Smooth muscle cell of bladder (primary cell): ENCODE results near the gene GPRASP2. TPM values are rescaled to one million over a fixed set of nuclear protein-coding genes. Genes with fewer than 3 reads are reported as not detected.

Experiments used
- total RNA-seq: library from RNA; depleted of rRNA; stranded (reverse); fragments of >200 nt; gene quantifications from 2 replicates; pipeline ENCODE4 v1.2.3, GENCODE V29; 2014

GPRASP2 gene
- 13.8 and 16.0 TPM in 2 replicates for total RNA-seq

DNA sequence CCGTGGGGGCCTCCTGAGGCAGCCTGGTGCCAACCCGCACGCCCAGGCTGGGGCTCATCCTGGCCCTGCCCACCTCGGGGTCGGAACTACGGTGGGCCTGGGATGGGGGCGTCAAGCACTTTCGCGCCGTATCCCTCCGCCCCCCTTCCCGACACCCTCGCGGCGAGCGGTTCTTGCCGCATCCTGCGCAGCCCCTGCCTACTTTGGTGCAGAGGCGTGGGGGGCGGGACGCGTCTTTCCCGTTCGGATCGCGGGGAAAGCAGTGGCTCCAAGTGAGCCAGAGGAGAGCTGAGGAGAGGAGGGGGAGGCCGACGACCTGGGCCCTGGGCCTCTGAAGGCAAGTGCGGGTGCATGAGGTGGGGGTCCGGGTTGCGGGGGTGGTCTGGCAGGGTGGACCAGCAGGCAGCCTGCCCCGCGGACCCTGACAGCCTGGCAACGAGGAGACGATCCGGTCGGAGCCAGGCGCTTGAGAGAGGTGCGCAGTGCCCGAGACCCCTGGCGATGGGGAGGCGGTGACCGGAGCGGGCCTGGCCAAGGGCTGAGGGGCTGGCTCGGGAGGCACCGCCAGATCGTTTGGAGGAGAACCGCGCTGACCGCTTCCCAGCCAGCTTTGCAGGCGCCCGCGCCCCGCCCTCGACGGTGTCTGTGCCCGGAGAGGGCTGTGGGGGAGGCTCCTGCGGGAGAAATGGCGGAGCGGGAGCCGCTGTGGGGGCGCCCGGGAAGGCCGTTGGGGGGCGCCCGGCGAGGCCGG is at the start of gene GPRASP2:
Gene GPRASP2 (plus strand): TSS at position 233 of the 751 bp plus-strand sequence. CDS start 2,422 bp downstream, outside the sequence.

DNA sequence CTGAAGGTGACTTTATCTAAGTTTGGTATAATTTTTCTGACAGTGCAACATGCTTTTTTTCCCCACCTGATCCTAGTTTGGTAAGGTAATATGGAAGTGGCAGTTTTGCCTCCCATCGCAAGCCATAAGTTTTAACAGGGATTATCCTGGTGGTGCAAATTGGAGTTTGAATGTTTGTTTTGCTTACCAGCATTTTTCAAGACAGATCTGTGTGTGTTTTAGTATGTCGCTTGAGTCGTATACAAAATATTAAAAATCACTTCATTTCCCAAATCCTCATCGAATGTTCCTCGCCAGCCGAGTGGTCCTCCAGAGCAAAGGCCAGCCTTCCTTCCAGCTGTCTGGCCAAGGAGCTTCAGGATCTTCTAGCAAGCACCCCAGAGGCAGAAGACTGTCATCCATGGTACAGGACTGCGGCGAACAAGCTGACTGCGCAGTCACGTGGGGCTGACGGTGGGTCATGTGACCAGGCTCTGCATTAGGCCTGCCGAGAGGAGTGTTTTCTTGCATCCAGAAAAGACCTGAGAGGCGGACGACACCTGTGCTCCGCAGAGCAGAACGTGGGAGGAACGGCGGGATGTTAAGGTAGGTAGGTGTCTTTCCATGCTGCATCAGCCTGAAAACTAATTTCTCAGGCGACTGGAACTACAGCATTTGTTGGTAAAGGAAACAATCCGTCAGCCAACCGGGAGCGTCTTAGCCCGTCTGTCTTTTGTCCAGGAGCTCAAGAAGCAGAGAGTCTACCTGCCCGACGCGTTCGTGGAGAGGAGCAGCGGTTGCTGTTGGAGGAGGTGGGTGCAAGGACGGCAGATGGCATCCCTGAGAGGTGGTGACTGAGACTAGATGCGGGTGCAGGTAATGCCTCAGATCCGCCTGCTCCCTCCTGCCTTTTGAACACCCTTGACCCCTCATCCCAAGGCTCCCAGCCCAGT is 8.3 kb downstream of the GPRASP2 start, which contains the start of gene GPRASP3:
Gene GPRASP3 (plus strand): TSS at position 507 of the 932 bp plus-strand sequence. CDS start 28,253 bp downstream, outside the sequence.

Other genes with a start within 250 kb of the GPRASP2 start
- gene TCP11X2, start 240.6 kb upstream of the GPRASP2 start, total RNA-seq = not detected in 2 replicates
- 0.85 and 0.92 TPM in 2 replicates for gene TMSB15A, start 195.7 kb upstream of the GPRASP2 start, total RNA-seq
- gene ARMCX5, start 112.9 kb upstream of the GPRASP2 start, total RNA-seq = 17.9 and 18.0 TPM in 2 replicates
- 4.0 and 8.9 TPM in 2 replicates for gene GPRASP1, start 61.0 kb upstream of the GPRASP2 start, total RNA-seq
- 3.7 and 5.0 TPM in 2 replicates for gene GPRASP3, start 8.3 kb downstream of the GPRASP2 start, total RNA-seq
- 0.14 and 0.37 TPM in 2 replicates for gene RAB40AL, start 224.8 kb downstream of the GPRASP2 start, total RNA-seq